ENCODE data around the gene SLC35F3. TPM values are rescaled to one million over a fixed set of nuclear protein-coding genes. Genes with fewer than 3 reads are reported as not detected.
"Not testable (repeated sequence)": the region's sequence is repeated elsewhere in the genome, so short reads cannot be mapped to it uniquely, and the experiment has no call there.

SLC35F3 gene
- total RNA-seq, 1 experiment from 2014 or later: 0.94 TPM

GRCh38 chr1:234176000-234176399 lies 271.5 kb downstream of the SLC35F3 start (continued):
- no peak for TF ChIP-seq ARID4B (CRISPR knock-in tag; IDR thresholded peaks at IDR 0.05; ENCODE audit: borderline replicate concordance)
- TF ChIP-seq ZNF317 (CRISPR knock-in tag; IDR thresholded peaks at IDR 0.05; ENCODE audit: borderline replicate concordance, low read depth): no peak
- no peak for TF ChIP-seq CTCF (IDR thresholded peaks at IDR 0.05)
- TF ChIP-seq ZNF219 (CRISPR knock-in tag; IDR thresholded peaks at IDR 0.05; ENCODE audit: borderline replicate concordance): no peak
- no peak for TF ChIP-seq NR3C1 (CRISPR knock-in tag; conservative IDR thresholded peaks at IDR 0.05; ENCODE audit: low read depth)
- no peak for TF ChIP-seq OVOL2 (CRISPR knock-in tag; IDR thresholded peaks at IDR 0.05; ENCODE audit: borderline replicate concordance)

- H3K27me3 Mint-ChIP-seq (ENCODE audit: low read depth); DNase-seq (ENCODE audit: low spot score); H3K4me3 Mint-ChIP-seq; H3K4me1 Mint-ChIP-seq; POLR2A ChIA-PET; CTCF ChIA-PET; H3K27ac Mint-ChIP-seq; ATAC-seq: not testable (repeated sequence)
- Mint-ChIP-seq H3K9me3 (peaks cover 27% of the 10 kb centered on the region), H3K36me3 (peaks cover 14% of the 10 kb centered on the region)
These were observed 272.4 kb downstream of the SLC35F3 start for GRCh38 chr1:234176847-234177246.

GRCh38 chr1:234185438-234185837 lies 281.0 kb downstream of the SLC35F3 start:
- Mint-ChIP-seq H3K27me3 (ENCODE audit: low read depth) (peaks cover 4% of the 10 kb centered on the region; the same call in 1 of the 2 replicates), H3K4me3 (no peak overlapping the region), H3K4me1 (peaks cover 8% of the 10 kb centered on the region), H3K9me3 (peaks cover 5% of the 10 kb centered on the region), H3K36me3 (no peaks in the 10 kb centered on the region), H3K27ac (no peak overlapping the region)
- ATAC-seq: no peak
- DNase-seq (ENCODE audit: low spot score): no peak
- ChIA-PET POLR2A (no interaction called here), CTCF (no interaction called here)
- no peak for TF ChIP-seq ZNF416 (CRISPR knock-in tag; IDR thresholded peaks at IDR 0.05)
- no peak for TF ChIP-seq USF2 (CRISPR knock-in tag; IDR thresholded peaks at IDR 0.05)
- no peak for TF ChIP-seq NR1H2 (CRISPR knock-in tag; IDR thresholded peaks at IDR 0.05)
- no peak for TF ChIP-seq TCF7 (CRISPR knock-in tag; IDR thresholded peaks at IDR 0.05; ENCODE audit: low read depth)
- no peak for TF ChIP-seq ZNF396 (CRISPR knock-in tag; IDR thresholded peaks at IDR 0.05; ENCODE audit: borderline replicate concordance)
- TF ChIP-seq ZBTB43 (CRISPR knock-in tag; IDR thresholded peaks at IDR 0.05): no peak
- TF ChIP-seq STAT6 (CRISPR knock-in tag; conservative IDR thresholded peaks at IDR 0.05; ENCODE audit: low read depth): no peak
- TF ChIP-seq NFE2L1 (CRISPR knock-in tag; IDR thresholded peaks at IDR 0.05): no peak
- TF ChIP-seq ZNF532 (CRISPR knock-in tag; IDR thresholded peaks at IDR 0.05; ENCODE audit: borderline replicate concordance): no peak
- TF ChIP-seq JUN (CRISPR knock-in tag; IDR thresholded peaks at IDR 0.05): no peak
- no peak for TF ChIP-seq TEAD1 (CRISPR knock-in tag; IDR thresholded peaks at IDR 0.05)
